ENCODE data around the gene FADS2.
A peak's percentile ranks its signal among the peaks of the same experiment; 100 is the strongest.

- TF ChIP-seq TEAD1 (CRISPR knock-in tag; IDR thresholded peaks at IDR 0.05) (peak; percentile 35 to 52; a peak in 2 of 4 replicates), PATZ1 (CRISPR knock-in tag; IDR thresholded peaks at IDR 0.05; ENCODE audit: borderline replicate concordance) (no peak), SIN3B (IDR thresholded peaks at IDR 0.05; ENCODE audit: low read depth) (peak; percentile 91)
Observed at GRCh38 chr11:61792310-61793082, 35.6 kb upstream of the FADS2 start, which contains the start of the genes FEN1 and TMEM258.
